ENCODE measurements around the gene LORICRIN. TPM values are rescaled to one million over a fixed set of nuclear protein-coding genes. Genes with fewer than 3 reads are reported as not detected.

LORICRIN gene
- total RNA-seq, 2 experiments from 2014 or later, result not detected

GRCh38 chr1:153231785-153232184 is 27.7 kb upstream of the LORICRIN start:
- Mint-ChIP-seq H3K4me3 (no peak overlapping the region), H3K4me1 (no peaks in the 10 kb centered on the region), H3K27me3 (peaks cover 11% of the 10 kb centered on the region), H3K27ac (no peak overlapping the region), H3K9me3 (no peaks in the 10 kb centered on the region), H3K36me3 (ENCODE audit: low read depth) (no peaks in the 10 kb centered on the region)
- CTCF ChIA-PET, result no interaction called here
- no peak for DNase-seq
- POLR2A ChIA-PET, result no interaction called here

DNA sequence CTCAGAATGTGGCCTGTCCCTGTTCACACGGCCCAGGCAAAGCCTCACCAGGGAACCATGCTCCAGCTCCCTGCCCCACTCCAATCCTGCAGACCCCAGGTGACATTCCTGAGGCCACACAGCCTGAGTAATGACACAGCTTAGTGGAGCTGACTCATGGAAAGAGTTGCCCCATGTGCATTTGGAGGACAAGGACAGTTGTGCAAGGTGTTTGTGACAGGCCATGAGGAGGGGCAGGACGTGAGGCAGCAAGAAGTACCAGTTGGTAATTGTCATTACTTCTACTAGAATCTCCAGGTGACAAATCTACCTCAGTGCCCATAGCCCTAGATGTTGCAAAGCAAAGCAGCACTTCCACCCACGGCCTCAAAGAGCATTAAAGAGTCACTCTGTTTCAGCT is 26.9 kb upstream of the LORICRIN start:
- POLR2A ChIA-PET, result no interaction called here
- Mint-ChIP-seq H3K4me1 (no peaks in the 10 kb centered on the region), H3K36me3 (ENCODE audit: low read depth) (no peaks in the 10 kb centered on the region), H3K27ac (no peak overlapping the region), H3K4me3 (no peak overlapping the region), H3K27me3 (peaks cover 11% of the 10 kb centered on the region), H3K9me3 (no peaks in the 10 kb centered on the region)
- DNase-seq, result no peak
- CTCF ChIA-PET, result no interaction called here

- CTCF ChIA-PET, result no interaction called here
- no peaks in the 10 kb centered on the region for H3K9me3 Mint-ChIP-seq
- H3K27me3 Mint-ChIP-seq, result peaks cover 11% of the 10 kb centered on the region
- no peak overlapping the region for H3K4me3 Mint-ChIP-seq
- H3K27ac Mint-ChIP-seq, result no peak overlapping the region
- POLR2A ChIA-PET, result no interaction called here
- no peaks in the 10 kb centered on the region for H3K4me1 Mint-ChIP-seq
- no peak for DNase-seq
- no peaks in the 10 kb centered on the region for H3K36me3 Mint-ChIP-seq (ENCODE audit: low read depth)
These were observed 26.0 kb upstream of the LORICRIN start for GRCh38 chr1:153233448-153233847.

DNA sequence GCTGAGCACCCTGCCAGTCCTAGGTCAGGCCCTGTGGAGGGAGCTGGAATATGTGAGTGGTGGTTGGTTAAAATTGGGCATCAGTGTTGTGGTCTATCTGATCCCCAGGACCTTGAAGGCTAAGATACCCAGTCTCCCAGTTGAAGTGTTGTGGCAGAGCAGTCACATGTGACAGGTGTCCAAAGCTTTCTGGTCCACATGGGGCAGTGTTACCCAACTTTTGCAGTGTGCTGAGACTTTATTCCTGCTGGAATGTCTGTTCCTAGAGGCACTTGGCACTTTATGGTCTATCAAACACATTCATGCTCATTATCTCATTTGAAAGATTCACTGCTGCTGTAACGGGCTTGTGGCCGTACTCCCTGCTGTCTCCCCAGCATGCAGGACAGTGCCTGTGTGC is 21.0 kb upstream of the LORICRIN start:
- no peak overlapping the region for H3K27ac Mint-ChIP-seq
- ChIA-PET CTCF (interaction anchor here (1.4 kb wide), 1 partner anchor 15 kb away, joined by 6 read pairs; no protein-coding TSS in a partner anchor), POLR2A (no interaction called here)
- peaks cover 2% of the 10 kb centered on the region for H3K27me3 Mint-ChIP-seq
- no peak for DNase-seq
- no peaks in the 10 kb centered on the region for H3K9me3 Mint-ChIP-seq
- no peaks in the 10 kb centered on the region for H3K4me1 Mint-ChIP-seq
- H3K36me3 Mint-ChIP-seq (ENCODE audit: low read depth), result no peaks in the 10 kb centered on the region
- H3K4me3 Mint-ChIP-seq, result no peak overlapping the region

DNA sequence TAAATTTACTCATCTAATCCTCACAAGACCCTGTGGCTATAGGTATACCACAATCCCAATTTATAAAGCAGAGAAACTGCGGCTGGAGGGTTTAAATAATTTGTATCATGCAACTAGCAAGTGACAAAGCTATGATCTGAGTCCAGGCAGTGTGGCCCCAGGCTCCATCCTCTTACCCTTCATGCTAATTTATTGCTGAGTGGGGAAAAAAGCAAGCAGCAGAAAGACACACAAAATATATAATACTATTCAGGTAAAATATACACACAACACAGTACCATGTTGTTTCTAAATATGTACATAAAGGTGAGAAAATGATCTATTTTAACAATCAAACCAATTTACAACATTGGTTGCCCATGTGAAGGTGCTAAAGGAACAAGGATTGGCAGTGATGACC is 17.3 kb upstream of the LORICRIN start:
- CTCF ChIA-PET, result interaction anchor here (0.6 kb wide), 2 partner anchors 1073 to 1200 kb away, joined by 3 to 4 read pairs; no protein-coding TSS in a partner anchor
- H3K27me3 Mint-ChIP-seq, result peaks cover 7% of the 10 kb centered on the region
- no peaks in the 10 kb centered on the region for H3K36me3 Mint-ChIP-seq (ENCODE audit: low read depth)
- no peaks in the 10 kb centered on the region for H3K4me1 Mint-ChIP-seq
- DNase-seq, result no peak
- no peaks in the 10 kb centered on the region for H3K9me3 Mint-ChIP-seq
- no peak overlapping the region for H3K27ac Mint-ChIP-seq
- H3K4me3 Mint-ChIP-seq, result no peak overlapping the region
- POLR2A ChIA-PET, result no interaction called here

DNA sequence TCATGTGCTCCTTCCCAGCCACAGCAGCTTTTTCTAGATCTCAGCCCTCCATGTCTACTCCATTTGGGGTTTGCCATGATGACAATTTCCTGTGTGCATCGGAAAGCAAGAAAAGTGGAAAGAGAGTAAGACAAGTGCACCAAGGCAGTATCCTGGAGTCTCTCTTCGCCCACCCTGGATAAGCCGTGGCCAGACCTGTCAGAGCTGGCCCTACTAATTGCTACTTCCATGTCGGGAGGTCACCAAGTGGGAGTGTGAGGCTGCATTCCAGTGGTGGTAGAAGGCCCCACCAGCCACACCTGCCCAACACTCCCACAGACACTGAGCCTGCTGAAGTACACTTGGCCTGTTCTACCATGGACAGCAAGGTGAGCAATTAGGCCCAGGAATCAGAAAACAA is 14.0 kb upstream of the LORICRIN start:
- H3K4me1 Mint-ChIP-seq, result no peaks in the 10 kb centered on the region
- H3K27ac Mint-ChIP-seq, result no peak overlapping the region
- H3K4me3 Mint-ChIP-seq, result no peak overlapping the region
- H3K27me3 Mint-ChIP-seq, result peaks cover 20% of the 10 kb centered on the region
- DNase-seq, result no peak
- H3K36me3 Mint-ChIP-seq (ENCODE audit: low read depth), result no peaks in the 10 kb centered on the region
- H3K9me3 Mint-ChIP-seq, result no peaks in the 10 kb centered on the region
- ChIA-PET POLR2A (no interaction called here), CTCF (interaction anchor here (1.3 kb wide), 1 partner anchor 43 kb away, joined by 3 read pairs; no protein-coding TSS in a partner anchor)

- POLR2A ChIA-PET, result no interaction called here
These were observed 13.5 kb upstream of the LORICRIN start for GRCh38 chr1:153246018-153246417.

GRCh38 chr1:153246825-153247224 is 12.7 kb upstream of the LORICRIN start:
- POLR2A ChIA-PET, result no interaction called here
- Mint-ChIP-seq H3K4me1 (no peaks in the 10 kb centered on the region), H3K27ac (no peak overlapping the region), H3K27me3 (peaks cover 22% of the 10 kb centered on the region), H3K36me3 (ENCODE audit: low read depth) (no peaks in the 10 kb centered on the region), H3K9me3 (no peaks in the 10 kb centered on the region), H3K4me3 (no peak overlapping the region)
- no peak for DNase-seq
- CTCF ChIA-PET, result no interaction called here

More at GRCh38 chr1:153246018-153246417, 13.5 kb upstream of the LORICRIN start:
- Mint-ChIP-seq H3K36me3 (ENCODE audit: low read depth) (no peaks in the 10 kb centered on the region), H3K4me1 (no peaks in the 10 kb centered on the region), H3K27ac (no peak overlapping the region), H3K27me3 (peaks cover 21% of the 10 kb centered on the region), H3K9me3 (no peaks in the 10 kb centered on the region), H3K4me3 (no peak overlapping the region)
- DNase-seq, result no peak
- CTCF ChIA-PET, result interaction anchor here (1.3 kb wide), 1 partner anchor 43 kb away, joined by 3 read pairs; no protein-coding TSS in a partner anchor

- no peak overlapping the region for H3K4me3 Mint-ChIP-seq
- H3K36me3 Mint-ChIP-seq (ENCODE audit: low read depth), result no peaks in the 10 kb centered on the region
- H3K4me1 Mint-ChIP-seq, result no peaks in the 10 kb centered on the region
- peaks cover 22% of the 10 kb centered on the region for H3K27me3 Mint-ChIP-seq
- DNase-seq, result no peak
- CTCF ChIA-PET, result no interaction called here
- H3K9me3 Mint-ChIP-seq, result no peaks in the 10 kb centered on the region
- no peak overlapping the region for H3K27ac Mint-ChIP-seq
- POLR2A ChIA-PET, result no interaction called here
These were observed 11.2 kb upstream of the LORICRIN start for GRCh38 chr1:153248176-153248879.

DNA sequence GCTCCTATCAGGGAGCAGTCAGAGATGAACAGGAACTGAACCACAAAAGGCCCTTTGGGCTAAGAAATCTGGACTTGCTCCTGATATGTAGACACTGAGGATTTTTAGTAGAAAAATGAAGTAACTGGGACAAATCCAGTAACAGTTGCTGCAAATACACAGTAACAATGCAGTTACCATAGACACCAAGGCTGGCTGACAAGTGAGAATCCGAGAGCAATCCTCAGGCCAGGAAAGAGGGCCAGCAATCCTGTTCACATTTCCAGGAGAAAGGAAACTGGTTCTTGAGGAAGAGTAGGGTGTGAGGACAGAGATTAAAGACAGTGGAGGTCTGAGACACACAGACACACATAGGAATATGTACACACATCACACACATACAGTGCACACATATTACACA is 9.3 kb upstream of the LORICRIN start:
- no peak overlapping the region for H3K27ac Mint-ChIP-seq
- no peak overlapping the region for H3K4me3 Mint-ChIP-seq
- POLR2A ChIA-PET, result no interaction called here
- no peaks in the 10 kb centered on the region for H3K36me3 Mint-ChIP-seq (ENCODE audit: low read depth)
- peaks cover 19% of the 10 kb centered on the region for H3K27me3 Mint-ChIP-seq
- no peak for DNase-seq
- H3K9me3 Mint-ChIP-seq, result no peaks in the 10 kb centered on the region
- CTCF ChIA-PET, result no interaction called here
- H3K4me1 Mint-ChIP-seq, result peaks cover 8% of the 10 kb centered on the region

- H3K36me3 Mint-ChIP-seq (ENCODE audit: low read depth), result no peaks in the 10 kb centered on the region
- H3K4me3 Mint-ChIP-seq, result no peak overlapping the region
- peaks cover 17% of the 10 kb centered on the region for H3K27me3 Mint-ChIP-seq
- H3K27ac Mint-ChIP-seq, result no peak overlapping the region
- no peaks in the 10 kb centered on the region for H3K9me3 Mint-ChIP-seq
- POLR2A ChIA-PET, result no interaction called here
- CTCF ChIA-PET, result no interaction called here
- no peak for DNase-seq
- H3K4me1 Mint-ChIP-seq, result peaks cover 8% of the 10 kb centered on the region
These were observed 8.4 kb upstream of the LORICRIN start for GRCh38 chr1:153251087-153251486.

- CTCF ChIA-PET, result interaction anchor here (1.0 kb wide), 1 partner anchor 37 kb away, joined by 4 read pairs; no protein-coding TSS in a partner anchor
- POLR2A ChIA-PET, result no interaction called here
- no peak overlapping the region for H3K27ac Mint-ChIP-seq
- H3K27me3 Mint-ChIP-seq, result peaks cover 17% of the 10 kb centered on the region
- peaks cover 8% of the 10 kb centered on the region for H3K4me1 Mint-ChIP-seq
- no peak for DNase-seq
- H3K36me3 Mint-ChIP-seq (ENCODE audit: low read depth), result no peaks in the 10 kb centered on the region
- H3K9me3 Mint-ChIP-seq, result no peaks in the 10 kb centered on the region
- H3K4me3 Mint-ChIP-seq, result no peak overlapping the region
These were observed 7.9 kb upstream of the LORICRIN start for GRCh38 chr1:153251562-153251961.

DNA sequence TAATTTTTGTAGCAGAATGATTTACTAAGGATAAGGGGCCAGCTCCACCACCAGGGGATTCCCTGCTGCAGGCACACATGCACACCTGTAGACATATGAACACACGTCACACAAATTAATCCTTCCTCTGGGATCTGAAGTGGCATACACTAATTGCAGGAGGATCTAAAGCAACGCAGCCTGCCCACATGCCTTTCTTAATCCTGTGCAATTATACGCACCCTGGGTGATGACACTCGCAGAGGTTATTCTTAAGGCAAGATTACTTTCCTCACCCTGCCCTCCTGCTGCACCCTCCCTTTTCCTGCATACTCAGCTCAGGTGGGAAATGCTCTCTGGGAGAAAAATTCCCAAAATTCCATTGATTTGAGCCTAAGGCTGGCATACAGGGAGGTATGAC is 7.5 kb upstream of the LORICRIN start:
- H3K27ac Mint-ChIP-seq, result no peak overlapping the region
- ChIA-PET POLR2A (no interaction called here), CTCF (interaction anchor here (1.0 kb wide), 1 partner anchor 37 kb away, joined by 4 read pairs; no protein-coding TSS in a partner anchor)
- H3K36me3 Mint-ChIP-seq (ENCODE audit: low read depth), result no peaks in the 10 kb centered on the region
- DNase-seq, result no peak
- H3K4me3 Mint-ChIP-seq, result no peak overlapping the region
- no peaks in the 10 kb centered on the region for H3K9me3 Mint-ChIP-seq
- H3K27me3 Mint-ChIP-seq, result peaks cover 15% of the 10 kb centered on the region
- H3K4me1 Mint-ChIP-seq, result peaks cover 8% of the 10 kb centered on the region

DNA sequence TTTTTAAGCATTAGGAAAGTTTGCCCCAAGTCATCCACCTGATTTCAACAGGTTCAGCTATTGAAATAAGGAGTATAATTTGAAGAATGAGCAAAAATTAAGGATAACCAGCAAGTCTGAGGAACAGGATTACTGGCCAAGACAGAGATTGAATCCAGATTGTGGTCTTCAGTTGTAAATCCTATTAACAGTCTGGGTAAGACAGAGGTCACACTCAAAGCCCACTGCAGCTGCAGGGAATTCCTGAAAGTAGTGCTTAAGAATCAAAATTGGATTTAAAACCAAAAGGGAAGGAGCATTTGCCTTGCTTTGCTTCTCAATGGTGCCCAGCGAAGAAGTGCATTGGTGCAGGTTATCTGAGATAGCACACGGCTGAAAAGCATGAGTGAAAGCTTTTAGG is 6.4 kb upstream of the LORICRIN start:
- Mint-ChIP-seq H3K27me3 (peaks cover 11% of the 10 kb centered on the region), H3K9me3 (no peaks in the 10 kb centered on the region), H3K4me3 (no peak overlapping the region), H3K36me3 (ENCODE audit: low read depth) (no peaks in the 10 kb centered on the region), H3K4me1 (peaks cover 8% of the 10 kb centered on the region), H3K27ac (no peak overlapping the region)
- POLR2A ChIA-PET, result no interaction called here
- CTCF ChIA-PET, result interaction anchor here (1.2 kb wide), 1 partner anchor 14 kb away, joined by 6 read pairs; no protein-coding TSS in a partner anchor
- DNase-seq, result no peak
